HG03103 (cell line): ENCODE results near the gene PRKAG2.

ENCODE experiments used
- ATAC-seq: cut with Tn5 transposase; IDR thresholded peaks from one replicate; pipeline ENCODE4 v1.9.1; 2021; ENCODE audit warnings: low read depth; ENCODE audit not compliant: unreplicated experiment

The PRKAG2 gene

GRCh38 chr7:151517601-151518104 lies 359.3 kb downstream of the PRKAG2 start:
- ATAC-seq, result no peak

GRCh38 chr7:151515276-151515565 lies 361.7 kb downstream of the PRKAG2 start:
- no peak for ATAC-seq

- ATAC-seq, result no peak
Observed at GRCh38 chr7:151514461-151515275, 362.2 kb downstream of the PRKAG2 start.

- no peak for ATAC-seq
Observed at GRCh38 chr7:151513133-151513532, 363.8 kb downstream of the PRKAG2 start.

GRCh38 chr7:151512353-151512752 lies 364.6 kb downstream of the PRKAG2 start:
- no peak for ATAC-seq

- no peak for ATAC-seq
Observed at GRCh38 chr7:151511946-151512345, 365.0 kb downstream of the PRKAG2 start.

GRCh38 chr7:151511270-151511669 lies 365.6 kb downstream of the PRKAG2 start:
- no peak for ATAC-seq

- ATAC-seq, result no peak
Observed at GRCh38 chr7:151509670-151510333, 367.1 kb downstream of the PRKAG2 start.

- no peak for ATAC-seq
Observed at GRCh38 chr7:151508991-151509390, 367.9 kb downstream of the PRKAG2 start.

- no peak for ATAC-seq
Observed at GRCh38 chr7:151507806-151508205, 369.1 kb downstream of the PRKAG2 start.

GRCh38 chr7:151506901-151507382 lies 370.0 kb downstream of the PRKAG2 start:
- ATAC-seq, result no peak
